SU-DHL-6 (cell line): ENCODE data around the gene BIRC3.

Experiments
- CTCF ChIP-seq: fragments of 200-600 bp; sonication (generic); IDR thresholded peaks from one replicate; pipeline ENCODE4 v1.5.1; 2017; ENCODE audit warnings: antibody characterized with exemption, mild to moderate bottlenecking, low read length, moderate library complexity; ENCODE audit not compliant: insufficient read depth, poor library complexity, severe bottlenecking
- EZH2phosphoT487 ChIP-seq: fragments of 200-600 bp; sonication (generic), shearing (Covaris generic); conservative IDR thresholded peaks from 2 replicates; pipeline ENCODE4 v1.6.1; 2018; ENCODE audit warnings: mild to moderate bottlenecking, antibody characterized with exemption, low read length, moderate library complexity, mixed read lengths

GRCh38 chr11:102276783-102277182 is 40.5 kb upstream of the BIRC3 start:
- no peak for TF ChIP-seq CTCF
- TF ChIP-seq EZH2phosphoT487, result no peak
